Thyroid gland (tissue), 4 donors: ENCODE results near the gene HRG.

Source experiments
- CTCF ChIP-seq, 6 experiments: fragments of 200-600 bp in 3 of 6; fragments of 450-650 bp in 3 of 6; sonication (generic) in 3 of 6; IDR thresholded peaks; one replicate each; pipeline ENCODE4 v1.5.1; 2016 to 2019; ENCODE audit warnings: antibody characterized with exemption in 6 of 6, mild to moderate bottlenecking in 2 of 6, inconsistent platforms in 1 of 6, moderate library complexity in 1 of 6
- POLR2A ChIP-seq, 2 donors: fragments of 450-650 bp; IDR thresholded peaks; one replicate each; pipeline ENCODE4 v1.6.1; 2017; ENCODE audit warnings: antibody characterized with exemption in 2 of 2, mild to moderate bottlenecking in 2 of 2, moderate library complexity in 1 of 2

- TF ChIP-seq CTCF (IDR thresholded peaks at IDR 0.05) (no peak), POLR2A (IDR thresholded peaks at IDR 0.05) (no peak)
Measured at GRCh38 chr3:186679151-186679550, 13.3 kb downstream of the HRG start.
